ENCODE measurements around the gene CDKN2D. TPM values are rescaled to one million over a fixed set of nuclear protein-coding genes. Genes with fewer than 3 reads are reported as not detected.

CDKN2D gene
- total and polyA plus RNA-seq, 2 of the 13 experiments (the other 11 are each of a cell fraction or from before 2014, with no cell fraction given): 5.4 to 8.6 TPM

GRCh38 chr19:10580979-10581631, 12.3 kb upstream of the CDKN2D start (continued):
- TF ChIP-seq NFAT5 (CRISPR knock-in tag; IDR thresholded peaks at IDR 0.05) (no peak), TFDP1 (CRISPR knock-in tag; IDR thresholded peaks at IDR 0.05; ENCODE audit: borderline replicate concordance) (peak; percentile 55; the same call in 1 of the 2 replicates), MAX (IDR thresholded peaks at IDR 0.05) (peak; percentile 76), ZNF160 (CRISPR knock-in tag; IDR thresholded peaks at IDR 0.05) (no peak), ZNF773 (CRISPR knock-in tag; IDR thresholded peaks at IDR 0.05; ENCODE audit: borderline replicate concordance) (no peak), ZNF281 (CRISPR knock-in tag; IDR thresholded peaks at IDR 0.05; ENCODE audit: borderline replicate concordance) (no peak), CSRNP2 (CRISPR knock-in tag; conservative IDR thresholded peaks at IDR 0.05; ENCODE audit: low read depth) (no peak), SIX1 (CRISPR knock-in tag; IDR thresholded peaks at IDR 0.05; ENCODE audit: borderline replicate concordance) (no peak), ZNF12 (CRISPR knock-in tag; IDR thresholded peaks at IDR 0.05) (no peak), ZNF879 (CRISPR knock-in tag; IDR thresholded peaks at IDR 0.05) (no peak), TIGD3 (CRISPR knock-in tag; IDR thresholded peaks at IDR 0.05; ENCODE audit: borderline replicate concordance) (no peak), MAFF (IDR thresholded peaks at IDR 0.05; ENCODE audit: low read depth, low read length) (no peak), ZNF550 (CRISPR knock-in tag; IDR thresholded peaks at IDR 0.05; ENCODE audit: borderline replicate concordance) (no peak), ZMAT3 (CRISPR knock-in tag; conservative IDR thresholded peaks at IDR 0.05) (0 out of 2 replicates have a peak, but pooled peaks have one; percentile 42), IKZF5 (CRISPR knock-in tag; IDR thresholded peaks at IDR 0.05) (0 out of 2 replicates have a peak, but pooled peaks have one; percentile 51)

Data from HepG2 (cell line).